Lung (tissue), 12 donors: ENCODE measurements around the gene MYH13. TPM values are rescaled to one million over a fixed set of nuclear protein-coding genes. Genes with fewer than 3 reads are reported as not detected.

Experiments used
- ATAC-seq: fragments of 200-7000 bp; cut with Tn5 transposase; one replicate; pipeline ENCODE4 v1.9.1; 2020; ENCODE audit warnings: moderate number of reproducible peaks; ENCODE audit not compliant: insufficient read depth, low FRiP score
- DNase-seq, 3 donors: peaks; one replicate each; pipeline ENCODE4 v3.0.0-alpha.2; 2013 to 2017
- H3K27ac ChIP-seq, 2 donors: one replicate each; pipeline ENCODE4 v1.5.1; 2013; ENCODE audit warnings: mild to moderate bottlenecking in 2 of 2, moderate library complexity in 2 of 2, control low read depth in 1 of 2, inconsistent platforms in 1 of 2, low read depth in 1 of 2, low read length in 1 of 2
- H3K27me3 ChIP-seq, 3 donors: one replicate each; pipeline ENCODE4 v1.5.1; 2013; ENCODE audit warnings: low read length in 2 of 3; ENCODE audit not compliant: control insufficient read depth in 3 of 3, insufficient read depth in 3 of 3
- H3K36me3 ChIP-seq, 4 donors: one replicate each; pipeline ENCODE4 v1.5.1; 2013; ENCODE audit warnings: low read length in 4 of 4, mild to moderate bottlenecking in 1 of 4, moderate library complexity in 1 of 4; ENCODE audit not compliant: control insufficient read depth in 4 of 4, insufficient read depth in 4 of 4
- H3K4me1 ChIP-seq, 5 donors: one replicate each; pipeline ENCODE4 v1.5.1; 2013; ENCODE audit warnings: low read length in 5 of 5, mild to moderate bottlenecking in 2 of 5, moderate library complexity in 1 of 5; ENCODE audit not compliant: control insufficient read depth in 5 of 5, insufficient read depth in 5 of 5
- H3K4me3 ChIP-seq: one replicate; pipeline ENCODE4 v1.5.1; 2013; ENCODE audit warnings: mild to moderate bottlenecking, control low read depth, moderate library complexity
- H3K9ac ChIP-seq, 2 donors: one replicate each; pipeline ENCODE4 v1.5.1; 2013; ENCODE audit warnings: low read length in 2 of 2, control low read depth in 1 of 2; ENCODE audit not compliant: insufficient read depth in 1 of 2
- H3K9me3 ChIP-seq, 4 donors: one replicate each; pipeline ENCODE4 v1.5.1; 2013; ENCODE audit warnings: low read length in 3 of 4, mild to moderate bottlenecking in 1 of 4, moderate library complexity in 1 of 4; ENCODE audit not compliant: control insufficient read depth in 4 of 4, insufficient read depth in 3 of 4
- CTCF ChIP-seq: IDR thresholded peaks from 2 replicates; pipeline ENCODE4 v1.5.1; 2012; ENCODE audit warnings: mild to moderate bottlenecking; ENCODE audit errors: control extremely low read depth, extremely low read depth
- WGBS, 2 donors: extraction: QIAGEN DNeasy Blood & Tissue Kit; methylation state at CpG; one replicate each; pipeline ENCODE4 v1.1.7; 2013; 5-methylcytosine and 5-hydroxymethylcytosine counted together
- polyA plus RNA-seq, 2 donors: library from polyadenylated mRNA; stranded (reverse); fragments of 200-250 nt; gene quantifications; one replicate each; pipeline ENCODE4 v1.2.1, GENCODE V29; 2013
- total RNA-seq, 2 donors: library from RNA; depleted of rRNA in 1 of 2; stranded (reverse); fragments of >200 nt in 1 of 2; gene quantifications; one replicate each; pipeline ENCODE4 v1.2.1, GENCODE V29; 2014 to 2021
- donor health status: control.
- donor health status: control.
- donor health status: Bipolar disorder and iron deficiency.
- donor health status: healthy.
- donor health status: DM: yes; HTN: yes; CAD: no.

Gene MYH13
- total and polyA plus RNA-seq, 4 donors: 0.02 TPM; not detected in 3

- Histone ChIP-seq H3K4me3 (no peak overlapping the region), H3K27ac (no peak overlapping the region), H3K9me3 (no peaks in the 10 kb centered on the region), H3K27me3 (no peaks in the 10 kb centered on the region), H3K36me3 (no peaks in the 10 kb centered on the region), H3K4me1 (peaks cover 0 to 3% (median 0%) of the 10 kb centered on the region in 5 donors), H3K9ac (no peak overlapping the region)
- ATAC-seq (no peak), DNase-seq (peak in 1 of 3 donors; percentile 17)
- 63 to 79% methylated on average over 3 of the region's 3 CpGs for WGBS, 2 donors
- no peak for TF ChIP-seq CTCF
Measured at GRCh38 chr17:10380631-10381408, 8.0 kb upstream of the MYH13 start.

- WGBS, 2 donors: 74 to 81% methylated on average over 7 of the region's 7 CpGs
- no peaks in the 10 kb centered on the region for H3K9me3 ChIP-seq
- no peak for DNase-seq
- ATAC-seq: no peak
- H3K4me3 ChIP-seq: no peak overlapping the region
- H3K27ac ChIP-seq: no peak overlapping the region
- no peaks in the 10 kb centered on the region for H3K4me1 ChIP-seq
- no peak for TF ChIP-seq CTCF
- no peaks in the 10 kb centered on the region for H3K36me3 ChIP-seq
- H3K9ac ChIP-seq: no peak overlapping the region
- H3K27me3 ChIP-seq: no peaks in the 10 kb centered on the region
Measured at GRCh38 chr17:10370016-10370608, 2.7 kb downstream of the MYH13 start.

- Histone ChIP-seq H3K36me3 (no peaks in the 10 kb centered on the region), H3K4me3 (no peak overlapping the region), H3K27me3 (peaks cover 0 to 2% (median 0%) of the 10 kb centered on the region in 3 donors), H3K9ac (no peak overlapping the region), H3K9me3 (no peaks in the 10 kb centered on the region), H3K4me1 (no peaks in the 10 kb centered on the region), H3K27ac (no peak overlapping the region)
- ATAC-seq: no peak
- no peak for TF ChIP-seq CTCF
- DNase-seq: no peak
- WGBS, 2 donors: 76 to 83% methylated on average over 1 of the region's 1 CpG
Measured at GRCh38 chr17:10369239-10369638, 3.6 kb downstream of the MYH13 start.
